Anterior cingulate cortex (tissue), 58 donors: ENCODE results near the gene SDR42E1.
"Not testable (repeated sequence)": the region's sequence is repeated elsewhere in the genome, so short reads cannot be mapped to it uniquely, and the experiment has no call there.

Experiments used
- DNase-seq, 58 donors: peaks; one replicate each; lab custom pipeline; 2025; lab: John Stamatoyannopoulos, UW

The SDR42E1 gene

GRCh38 chr16:82040296-82040695 is 29.0 kb upstream of the SDR42E1 start:
- DNase-seq, result no peak

- no peak for DNase-seq
Measured at GRCh38 chr16:82037666-82038065, 26.4 kb upstream of the SDR42E1 start.

GRCh38 chr16:82037251-82037650 is 26.0 kb upstream of the SDR42E1 start:
- no peak for DNase-seq

DNA sequence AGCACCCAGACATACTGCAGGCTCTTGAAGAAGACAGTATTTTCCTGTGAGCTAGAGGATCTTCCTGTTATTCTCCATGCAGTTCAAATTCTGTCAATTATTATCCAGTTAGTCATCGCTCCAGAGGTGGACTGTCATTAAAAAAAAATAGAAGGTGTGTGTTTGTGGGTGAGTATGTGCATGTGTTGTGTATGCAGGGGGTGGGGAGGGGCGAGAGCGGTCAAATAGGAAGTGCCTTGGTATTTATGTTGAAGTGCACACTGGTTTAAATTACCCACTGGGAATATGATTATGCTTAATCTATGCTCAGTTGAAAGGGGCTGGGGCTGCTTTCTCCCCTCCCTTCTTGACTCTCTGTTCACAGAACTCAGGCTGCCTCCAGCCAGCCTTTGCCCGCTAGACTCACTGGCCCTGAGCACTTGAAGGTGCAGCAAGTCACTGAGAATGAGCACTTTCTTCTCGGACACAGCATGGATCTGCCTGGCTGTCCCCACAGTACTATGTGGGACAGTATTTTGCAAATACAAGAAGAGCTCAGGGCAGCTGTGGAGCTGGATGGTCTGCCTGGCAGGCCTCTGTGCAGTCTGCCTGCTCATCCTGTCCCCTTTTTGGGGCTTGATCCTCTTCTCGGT is 23.8 kb upstream of the SDR42E1 start, which contains the start of gene HSD17B2:
Gene HSD17B2, plus strand, starts transcription at position 273 of the 632 bp plus-strand sequence. Its CDS starts 172 bp downstream, at position 445.
- no peak for DNase-seq

DNA sequence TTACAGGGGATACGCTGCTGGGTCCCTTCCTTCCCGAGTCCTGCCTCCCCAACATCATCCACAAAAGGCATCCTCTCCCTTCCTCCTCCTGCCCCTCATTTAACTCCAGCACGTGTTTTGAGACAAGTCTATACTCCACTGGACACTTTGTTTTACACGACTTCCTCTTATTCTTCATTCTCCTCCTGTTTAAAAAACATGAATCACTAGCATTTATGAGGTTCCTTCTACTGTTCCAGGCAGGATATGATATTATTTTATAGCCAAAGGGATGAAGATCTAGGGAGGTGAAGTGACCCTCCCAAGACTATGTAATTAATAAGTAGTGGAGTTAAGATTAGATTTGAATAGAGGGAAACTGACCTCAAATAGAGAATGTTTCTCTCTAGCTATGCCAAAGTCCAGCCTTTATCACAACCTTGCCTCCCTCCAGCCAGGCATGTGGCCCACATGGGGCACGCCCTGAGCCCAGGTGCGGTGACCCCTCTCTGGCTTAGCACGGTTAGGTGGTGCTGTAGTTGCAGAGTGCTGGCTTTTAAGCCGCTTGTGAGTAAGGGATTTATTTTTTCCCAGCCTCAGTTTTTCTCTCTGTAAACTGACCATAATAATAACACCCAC is 22.5 kb upstream of the SDR42E1 start:
- DNase-seq, result no peak

- DNase-seq, result no peak
Measured at GRCh38 chr16:82033006-82033405, 21.7 kb upstream of the SDR42E1 start.

DNA sequence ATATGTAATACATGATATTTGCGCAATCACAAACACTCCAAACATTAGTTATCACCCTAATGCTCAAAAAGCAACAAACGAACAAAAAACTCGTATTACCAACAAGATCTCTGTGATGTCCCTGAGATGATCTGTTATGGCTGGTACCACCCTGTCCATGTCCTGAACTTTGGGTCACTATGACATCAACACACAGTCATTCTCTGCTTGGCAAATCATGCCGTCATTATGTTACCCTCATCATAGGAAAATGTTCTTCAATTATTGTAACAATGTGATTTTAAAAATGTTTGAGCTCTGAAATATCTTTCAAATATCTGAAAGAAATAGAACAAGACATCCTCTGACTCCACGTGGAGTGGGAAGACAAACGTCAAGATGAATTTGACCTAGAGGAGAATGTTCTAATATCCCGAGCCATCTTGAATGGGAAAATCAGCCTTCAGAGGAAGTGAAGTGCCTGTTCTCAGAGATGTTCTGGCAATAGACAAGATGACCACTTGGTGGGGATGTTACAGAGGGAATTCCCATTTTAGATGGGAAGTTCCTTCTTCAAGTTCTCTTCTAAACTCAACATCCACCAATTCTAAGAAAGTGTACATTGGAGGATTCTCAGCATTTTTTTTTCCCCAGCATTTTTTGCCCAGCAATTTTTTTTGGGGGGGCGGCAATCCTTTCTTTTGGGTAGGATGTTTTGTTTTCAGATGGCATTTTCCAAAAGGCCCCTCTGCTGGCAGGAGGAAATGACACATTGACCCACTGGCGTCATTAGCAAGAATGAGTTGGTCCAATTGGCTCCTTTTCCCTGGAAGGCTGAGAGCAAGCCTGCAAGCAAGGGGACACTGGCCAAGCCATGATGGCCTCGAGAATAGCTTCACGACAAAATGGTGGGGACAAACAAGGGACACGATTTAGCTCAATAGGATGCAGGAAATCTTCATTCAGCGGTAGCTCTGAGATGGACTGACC is 20.1 kb upstream of the SDR42E1 start:
- DNase-seq, result peak in 4 of 58 donors; percentile 1 to 56 (median 14)

DNA sequence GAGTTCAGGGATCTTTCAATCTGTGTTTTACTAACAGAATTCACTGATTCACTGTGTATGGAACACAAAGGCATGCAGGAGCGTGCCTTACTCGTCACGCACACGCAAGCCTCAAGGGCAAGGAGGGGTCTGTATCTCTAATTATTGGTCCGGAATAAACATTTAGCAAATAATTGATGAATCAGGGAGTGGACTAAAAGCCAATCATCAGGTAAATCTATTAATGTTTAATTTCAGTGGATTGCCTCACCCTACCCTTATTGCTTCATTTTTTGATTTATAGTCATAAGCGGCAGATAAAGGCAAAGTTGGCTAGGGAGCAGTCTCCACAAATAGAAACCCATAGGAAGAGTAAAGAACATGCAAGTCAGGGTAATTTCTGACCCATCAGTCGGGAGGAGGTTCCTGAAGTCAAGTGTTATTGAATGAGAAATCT is 16.4 kb upstream of the SDR42E1 start:
- DNase-seq, result no peak

GRCh38 chr16:82024883-82025282 is 13.6 kb upstream of the SDR42E1 start:
- no peak for DNase-seq

GRCh38 chr16:82024316-82024715 is 13.0 kb upstream of the SDR42E1 start:
- peak in 2 of 58 donors; percentile 12 to 16 for DNase-seq

- DNase-seq, result no peak
Measured at GRCh38 chr16:82023206-82023605, 11.9 kb upstream of the SDR42E1 start.

GRCh38 chr16:82020051-82020450 is 8.8 kb upstream of the SDR42E1 start:
- no peak for DNase-seq

DNA sequence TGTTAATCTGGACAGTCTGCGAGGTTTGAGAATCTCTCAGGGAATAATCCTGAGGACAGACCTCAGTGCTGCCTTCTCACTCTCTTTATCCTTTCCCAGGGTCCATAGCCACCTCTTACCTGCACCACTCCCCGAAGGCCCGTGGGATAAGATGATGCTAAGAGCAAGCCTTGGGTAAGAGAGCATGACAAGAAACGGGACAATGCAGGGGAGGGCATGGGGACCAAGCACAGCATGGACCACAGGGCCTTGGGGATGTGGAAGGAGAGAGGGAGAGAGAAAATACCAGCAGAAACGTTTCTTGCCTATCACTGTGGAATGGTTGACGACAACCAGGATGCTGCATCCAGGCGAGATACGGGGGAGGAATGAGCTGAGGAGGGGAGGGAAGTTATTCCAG is 8.3 kb upstream of the SDR42E1 start:
- DNase-seq, result no peak

DNA sequence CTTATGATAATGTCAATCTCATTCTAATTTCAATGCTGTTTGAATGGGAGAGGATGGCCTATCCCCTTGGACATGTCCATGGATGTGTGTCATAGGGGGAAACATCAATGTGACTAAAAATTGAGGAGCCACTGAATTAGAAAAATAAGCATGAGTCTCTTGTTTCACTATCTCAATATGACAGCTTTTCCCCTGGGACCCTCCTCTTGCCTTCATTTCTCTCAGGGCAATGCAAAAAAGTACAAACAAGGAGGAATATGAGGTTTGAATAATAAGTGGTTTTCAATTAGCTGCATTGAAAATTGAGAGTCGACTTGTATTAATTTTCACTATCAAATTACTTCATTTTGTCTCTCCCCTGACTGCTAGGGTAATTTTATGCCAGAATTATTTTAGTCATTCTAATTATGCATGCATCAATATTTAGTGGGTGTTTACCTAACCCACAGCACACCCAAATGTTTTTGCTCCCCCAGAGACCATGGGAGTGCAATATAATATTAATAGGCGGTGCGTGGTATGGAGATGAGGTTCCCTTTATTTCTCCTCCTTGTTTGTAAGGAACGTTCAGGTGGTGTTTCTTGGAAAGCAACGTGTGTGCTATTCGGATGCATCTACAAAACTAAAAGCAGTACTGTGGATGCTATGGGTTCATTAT is 6.8 kb upstream of the SDR42E1 start:
- no peak for DNase-seq

DNA sequence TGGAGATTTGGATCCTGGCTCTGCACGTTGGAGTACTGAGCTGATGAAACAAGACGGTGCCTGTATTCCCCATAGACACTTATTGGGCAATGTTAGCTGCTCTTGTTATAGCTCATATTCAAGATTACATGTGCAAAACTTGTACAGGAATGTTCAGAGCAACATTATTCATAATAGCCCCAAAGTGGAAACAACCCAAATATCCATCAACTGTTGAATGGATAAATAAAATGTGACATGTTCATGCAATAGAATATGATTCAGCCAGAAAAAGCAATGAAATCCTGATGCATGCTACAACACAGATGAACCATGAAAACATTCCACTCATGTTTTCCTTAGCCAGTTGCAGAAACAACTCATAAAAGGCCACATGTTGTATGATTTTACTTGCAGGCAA is 5.7 kb upstream of the SDR42E1 start:
- no peak for DNase-seq

DNA sequence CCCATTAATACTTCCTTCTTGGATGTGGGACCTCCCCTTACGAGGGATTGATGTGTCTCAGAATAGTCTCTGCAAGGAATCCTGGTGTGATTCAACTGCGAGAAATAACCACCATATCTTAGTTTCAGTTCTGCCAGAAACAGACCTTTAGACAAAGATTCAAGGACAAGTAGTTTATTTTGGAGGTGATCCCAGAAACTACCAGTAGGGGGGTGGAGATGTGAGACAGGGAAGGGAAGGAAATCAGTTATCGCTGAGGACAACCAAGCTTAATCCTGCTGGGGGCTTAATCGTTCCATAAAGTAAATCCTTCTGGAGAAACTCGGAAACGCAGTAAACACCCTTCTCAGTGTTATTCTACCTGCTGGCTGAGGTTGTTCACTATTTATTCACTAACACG is 5.0 kb upstream of the SDR42E1 start:
- DNase-seq, result no peak

DNA sequence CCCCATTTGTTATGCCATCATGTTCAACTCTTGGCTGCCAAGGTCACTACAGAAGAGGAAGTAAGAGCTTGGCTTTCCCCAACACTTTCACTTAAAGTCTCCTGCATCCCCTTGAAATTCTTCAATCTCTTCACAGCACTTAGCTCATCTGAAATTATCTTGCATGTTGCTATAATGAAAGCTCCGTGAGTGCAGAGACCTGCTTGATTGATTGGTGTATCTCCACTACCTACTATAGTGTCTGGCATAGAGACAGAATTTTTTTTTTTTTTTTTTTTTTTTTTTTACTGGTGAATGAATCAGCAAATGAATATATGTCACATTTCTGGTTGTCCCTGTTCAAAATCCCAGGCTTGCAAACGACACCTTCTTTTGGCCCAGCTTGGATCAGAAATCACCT is 1.9 kb upstream of the SDR42E1 start:
- no peak for DNase-seq

- DNase-seq, result no peak
Measured at GRCh38 chr16:82010649-82011048, 621 bp downstream of the SDR42E1 start.

DNA sequence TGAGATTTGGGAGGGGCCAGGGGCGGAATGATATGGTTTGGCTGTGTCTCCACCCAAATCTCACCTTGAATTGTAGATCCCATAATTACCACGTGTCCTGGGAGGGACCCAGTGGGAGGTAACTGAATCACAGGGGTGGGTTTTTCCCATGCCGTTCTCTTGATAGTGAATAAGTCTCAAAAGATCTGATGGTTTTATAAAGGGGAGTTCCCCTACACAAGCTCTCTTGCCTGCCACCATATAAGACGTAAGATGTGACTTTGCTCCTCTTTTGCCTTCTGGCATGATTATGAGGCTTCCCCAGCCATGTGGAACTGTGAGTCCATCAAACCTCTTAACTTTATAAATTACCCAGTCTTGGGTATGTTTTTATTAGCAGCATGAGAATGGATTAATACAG is 1.5 kb downstream of the SDR42E1 start:
- DNase-seq, result not testable (repeated sequence)

GRCh38 chr16:82008957-82009592 is 2.2 kb downstream of the SDR42E1 start:
- no peak for DNase-seq
